Stimulated activated CD8-positive, alpha-beta memory T cell treated with anti-CD3 and anti-CD28 coated beads, Interleukin-7, amount 100 ng/mL, for 1 hour (primary cell): ENCODE measurements around the gene ALOX5AP.

ENCODE experiments used
- DNase-seq, 2 donors: peaks; one replicate each; pipeline ENCODE4 v3.0.0-alpha.2; 2020; ENCODE audit warnings: low read depth in 2 of 2

ALOX5AP gene

GRCh38 chr13:30735025-30735871, at the start of gene ALOX5AP:
Gene ALOX5AP (plus strand): TSS chr13:30735543. CDS start chr13:30735606, 63 bp downstream.
- no peak for DNase-seq

DNA sequence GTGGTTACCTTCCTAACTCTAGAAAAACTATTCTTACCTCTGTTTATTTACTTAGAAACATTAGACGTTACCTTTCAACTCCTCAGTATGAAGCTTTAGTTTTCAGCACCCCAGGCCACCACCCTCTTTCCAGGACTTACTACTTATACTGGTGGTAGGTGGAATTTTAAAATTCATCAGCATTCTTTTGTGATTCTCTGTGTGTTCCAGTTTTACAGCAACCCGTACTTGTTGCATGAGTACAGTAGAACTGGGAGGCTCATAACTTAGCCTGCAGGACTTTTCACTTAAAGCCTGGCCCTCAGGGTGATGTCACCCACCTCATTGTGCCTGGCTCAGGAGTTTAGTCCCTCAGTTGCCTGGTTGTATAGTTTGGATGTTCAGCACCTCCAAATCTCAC, 49.4 kb upstream of the ALOX5AP start:
- DNase-seq, result no peak

- DNase-seq, result no peak
Measured at GRCh38 chr13:30687601-30688000, 47.7 kb upstream of the ALOX5AP start.

DNA sequence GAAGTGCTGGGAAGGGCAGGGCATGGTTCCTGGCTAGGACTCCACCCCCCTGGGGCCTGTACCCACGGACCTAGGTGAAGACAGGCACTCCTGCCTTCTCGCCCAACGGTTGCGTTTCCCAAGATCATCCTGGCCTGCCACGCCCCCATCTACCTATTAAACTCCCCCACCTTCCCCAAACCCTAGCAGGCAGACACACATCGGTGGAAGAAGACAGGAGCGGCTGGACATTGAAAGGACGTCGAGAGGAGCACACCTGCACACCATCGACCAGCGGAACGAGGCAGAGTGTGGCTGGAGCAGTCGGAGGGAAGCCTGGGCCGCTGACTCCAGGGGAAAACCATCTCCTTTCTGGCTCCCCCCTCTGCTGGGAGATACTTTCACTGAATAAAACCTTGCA, 45.6 kb upstream of the ALOX5AP start:
- DNase-seq, result no peak

DNA sequence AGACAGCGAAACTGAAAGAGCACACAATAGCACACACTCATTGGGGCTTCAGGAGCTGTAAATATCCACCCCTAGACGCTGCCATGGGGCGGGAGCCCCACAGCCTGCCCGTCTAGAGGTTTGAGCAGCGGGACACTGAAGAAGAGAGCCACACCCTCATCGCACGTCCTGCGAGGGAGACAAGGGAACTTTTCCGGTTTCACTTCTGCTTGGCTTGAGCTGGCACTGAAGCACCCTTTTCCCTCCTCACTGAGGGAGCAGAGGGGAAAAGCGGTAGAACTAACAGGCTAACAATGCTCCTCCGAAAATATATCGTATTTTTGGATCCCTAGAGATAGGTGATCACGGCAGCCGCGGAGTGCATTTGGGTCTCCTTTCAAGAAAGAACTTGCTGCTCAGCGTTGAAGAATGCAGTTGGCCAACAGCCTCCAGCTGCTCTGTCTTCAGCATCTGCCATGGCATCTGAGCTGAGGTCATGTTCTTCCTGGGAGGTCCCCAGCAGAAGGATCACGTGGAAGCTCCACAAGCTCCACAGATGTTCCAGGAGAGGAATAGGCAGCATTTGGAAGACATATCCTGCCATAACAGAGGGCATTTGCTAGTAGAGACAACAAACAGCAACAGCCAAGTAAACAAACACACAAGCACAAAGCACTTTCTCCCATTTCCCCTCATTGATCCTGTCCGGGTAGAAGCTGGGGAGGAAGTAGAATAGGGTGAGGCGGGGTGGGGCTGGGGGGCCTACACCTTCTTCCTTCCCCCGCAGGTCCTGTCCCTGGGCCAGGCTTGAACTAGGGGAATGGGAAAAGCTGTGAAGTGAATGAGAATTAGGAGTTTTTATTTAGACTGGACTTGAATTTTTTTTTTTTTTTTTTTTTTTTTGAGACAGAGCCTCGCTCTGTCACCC, 44.8 kb upstream of the ALOX5AP start:
- no peak for DNase-seq

DNA sequence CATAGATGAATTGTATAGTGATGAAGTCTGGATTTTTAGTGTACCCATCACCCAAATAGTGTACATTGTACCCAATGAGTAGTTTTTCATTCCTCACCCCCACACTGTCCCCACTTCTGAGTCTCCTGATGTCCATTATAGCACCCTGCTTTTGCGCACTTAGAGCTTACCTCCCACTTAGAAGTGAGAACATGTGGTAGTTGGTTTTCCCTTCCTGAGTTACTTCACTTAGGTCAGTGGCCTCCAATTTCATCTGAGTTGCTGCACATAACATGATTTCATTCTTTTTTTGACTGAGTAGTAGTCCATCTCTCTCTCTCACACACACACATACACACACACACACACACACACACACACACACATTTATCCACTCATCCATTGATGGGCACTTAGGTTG, 43.2 kb upstream of the ALOX5AP start:
- no peak for DNase-seq

DNA sequence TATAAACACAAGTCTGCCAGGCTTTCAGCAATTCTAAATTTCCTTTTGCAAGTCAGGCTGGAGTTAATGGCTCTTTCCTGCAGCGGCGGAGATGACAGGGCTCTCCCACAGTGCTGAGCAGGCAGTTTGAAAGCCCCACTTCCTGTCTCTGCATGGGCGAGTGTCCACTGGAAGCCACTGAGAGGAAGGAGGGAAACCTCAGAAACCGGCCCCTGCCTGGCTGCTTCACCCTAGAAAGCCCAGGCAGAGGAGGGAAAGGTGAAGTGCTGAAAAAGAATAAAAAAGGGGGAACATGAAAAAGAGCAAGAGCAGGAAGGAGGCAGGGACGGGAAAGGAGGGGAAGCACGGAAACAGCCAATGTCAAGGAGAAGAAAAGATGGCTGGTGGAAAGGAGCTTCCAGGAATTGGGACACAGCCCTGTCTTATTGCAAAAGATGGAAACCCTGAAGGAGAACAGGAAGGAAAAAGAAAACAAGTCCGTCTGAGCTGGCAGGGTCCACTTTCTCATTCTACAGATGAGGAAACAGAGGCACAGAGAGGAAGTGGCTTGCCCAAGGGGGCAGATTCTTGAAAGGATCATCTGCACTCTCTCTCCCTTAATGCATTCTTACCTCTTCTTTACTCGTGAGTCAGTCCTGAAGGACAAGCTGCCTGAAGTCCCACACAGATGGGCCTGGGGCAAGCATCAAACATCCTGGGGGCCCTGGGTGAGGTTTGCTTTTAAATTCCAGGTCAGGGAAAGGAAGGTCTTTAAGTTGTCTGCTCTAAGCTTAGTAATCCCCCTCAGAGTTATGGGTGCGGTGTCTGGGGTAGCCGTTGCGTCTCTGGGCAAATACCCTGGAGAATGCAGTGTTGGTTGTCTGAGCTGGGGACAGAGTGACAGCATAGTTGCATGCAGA, 38.8 kb upstream of the ALOX5AP start:
- no peak for DNase-seq

DNA sequence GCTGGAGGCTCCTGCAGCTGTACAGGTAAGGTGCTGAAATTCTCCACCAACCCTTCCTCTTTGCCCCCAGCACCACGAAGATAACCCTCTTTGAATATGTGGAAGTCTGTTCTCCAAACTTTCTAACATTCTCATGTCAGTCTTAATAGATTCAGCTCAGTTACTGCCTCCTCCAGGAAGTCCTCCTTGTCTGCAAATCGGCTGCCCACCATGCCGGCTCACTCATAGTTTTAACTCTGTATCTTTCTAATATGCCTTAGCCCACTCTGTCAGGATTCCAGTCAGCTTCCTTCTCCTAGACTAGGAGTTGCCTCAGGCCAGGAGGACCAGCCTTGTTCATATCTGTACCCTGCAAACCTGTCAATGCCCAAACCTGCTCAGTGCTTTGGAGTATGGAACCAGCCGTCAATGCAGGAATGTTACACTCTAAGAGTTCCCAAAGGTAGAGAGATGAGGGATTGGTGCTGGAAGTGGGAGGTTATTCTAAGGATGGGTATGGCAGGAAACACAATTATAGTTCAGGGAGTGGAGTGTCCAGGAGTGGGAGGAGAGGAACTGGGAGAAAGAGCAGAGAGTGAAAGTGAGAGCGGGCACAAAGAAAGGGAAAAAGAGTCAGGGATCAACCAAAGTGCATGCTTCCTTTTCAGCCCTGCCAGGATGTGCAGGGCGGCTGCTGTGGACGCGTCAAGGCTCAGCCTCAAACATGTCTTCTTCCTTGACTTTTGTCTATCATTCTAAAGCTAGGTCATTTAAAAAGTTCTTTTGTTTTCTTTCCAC, 38.0 kb upstream of the ALOX5AP start:
- DNase-seq, result no peak

DNA sequence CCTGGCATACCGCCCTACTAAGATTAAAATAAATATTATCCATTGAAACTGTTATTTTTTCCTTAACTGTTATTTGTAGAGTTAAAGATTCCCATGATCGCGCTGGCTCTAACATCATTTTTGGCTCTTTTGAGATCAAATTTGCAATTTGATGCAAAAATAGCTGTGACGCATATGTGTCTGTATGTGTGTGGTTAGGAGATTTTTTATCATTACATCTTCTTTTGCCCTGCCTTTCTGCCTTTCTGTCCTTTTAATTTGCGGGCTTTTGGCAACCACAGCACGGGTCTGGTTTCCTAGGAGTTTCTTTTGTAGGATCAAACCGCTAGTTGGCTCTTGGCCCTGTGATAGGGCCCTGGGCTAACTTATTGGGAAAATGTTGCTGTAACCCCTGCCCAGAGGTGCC, 37.3 kb upstream of the ALOX5AP start:
- no peak for DNase-seq

GRCh38 chr13:30698488-30699005, 36.8 kb upstream of the ALOX5AP start:
- DNase-seq, result no peak

GRCh38 chr13:30700364-30700763, 35.0 kb upstream of the ALOX5AP start:
- DNase-seq, result no peak

- DNase-seq, result no peak
Measured at GRCh38 chr13:30702006-30702405, 33.3 kb upstream of the ALOX5AP start.

- DNase-seq, result no peak
Measured at GRCh38 chr13:30704596-30704995, 30.7 kb upstream of the ALOX5AP start.

- no peak for DNase-seq
Measured at GRCh38 chr13:30705680-30706079, 29.7 kb upstream of the ALOX5AP start.

GRCh38 chr13:30708541-30708940, 26.8 kb upstream of the ALOX5AP start:
- no peak for DNase-seq

DNA sequence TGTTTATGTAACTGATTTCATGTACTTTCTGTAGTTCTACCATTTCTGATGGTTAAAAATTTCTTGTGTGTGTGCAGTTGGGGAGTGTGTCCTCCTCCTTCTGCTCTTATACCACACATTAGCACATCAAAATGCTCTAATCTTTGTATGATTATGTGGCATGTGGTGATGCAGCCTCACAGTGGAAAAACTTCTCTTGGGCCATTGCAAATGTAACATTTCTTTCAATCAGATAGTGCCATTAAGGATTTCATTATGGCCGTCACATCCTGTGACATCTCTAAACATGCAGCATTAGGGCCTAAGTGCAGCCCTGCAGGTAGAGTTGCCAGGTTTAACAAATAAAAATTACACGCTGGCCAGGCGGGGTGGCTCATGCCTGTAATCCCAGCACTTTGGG, 24.9 kb upstream of the ALOX5AP start:
- DNase-seq, result no peak

DNA sequence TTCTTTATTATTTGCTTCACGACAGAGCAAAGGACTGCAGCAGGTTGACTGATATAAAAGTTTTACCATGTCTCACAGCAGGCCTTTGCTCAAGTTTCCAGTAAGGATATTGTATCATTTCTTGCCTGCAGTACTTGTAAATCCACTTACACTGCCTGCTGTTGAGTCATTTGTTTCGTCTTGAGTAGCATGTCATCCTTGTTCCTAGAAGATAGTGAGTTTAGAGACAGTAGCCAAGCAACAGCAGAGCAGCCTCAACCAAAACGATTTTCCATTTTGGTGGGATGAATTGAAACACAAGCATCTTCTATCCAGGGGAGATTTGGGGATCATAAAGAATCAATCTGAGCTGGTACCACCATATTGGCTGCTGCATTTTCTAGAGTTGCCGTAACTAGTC, 24.0 kb upstream of the ALOX5AP start:
- no peak for DNase-seq

- no peak for DNase-seq
Measured at GRCh38 chr13:30711837-30712236, 23.5 kb upstream of the ALOX5AP start.

GRCh38 chr13:30712536-30713532, 22.5 kb upstream of the ALOX5AP start:
- no peak for DNase-seq
